Liver (tissue), 9 donors: ENCODE results near the gene CEP128. TPM values are rescaled to one million over a fixed set of nuclear protein-coding genes. Genes with fewer than 3 reads are reported as not detected.

Source experiments
- DNase-seq: peaks from one replicate; pipeline ENCODE4 v3.0.0-alpha.2; 2017; ENCODE audit warnings: low spot score
- H3K27ac ChIP-seq, 2 donors: one replicate each; pipeline ENCODE4 v1.7.0; 2013; ENCODE audit warnings: inconsistent platforms in 2 of 2, low read length in 2 of 2, control low read depth in 1 of 2, low read depth in 1 of 2, mild to moderate bottlenecking in 1 of 2
- H3K27me3 ChIP-seq, 4 donors: one replicate each; pipeline versions ENCODE4 v1.6.1 to v1.7.0; 2013; ENCODE audit warnings: low read length in 3 of 4, inconsistent platforms in 1 of 4, mild to moderate bottlenecking in 1 of 4, moderate library complexity in 1 of 4; ENCODE audit not compliant: control insufficient read depth in 4 of 4, insufficient read depth in 4 of 4
- H3K36me3 ChIP-seq, 4 donors: one replicate each; pipeline versions ENCODE4 v1.6.1 to v1.7.0; 2013; ENCODE audit warnings: low read length in 3 of 4, mild to moderate bottlenecking in 3 of 4, low read depth in 1 of 4, moderate library complexity in 1 of 4; ENCODE audit not compliant: control insufficient read depth in 4 of 4, insufficient read depth in 3 of 4
- H3K4me1 ChIP-seq, 4 donors: one replicate each; pipeline versions ENCODE4 v1.6.1 to v1.7.0; 2013; ENCODE audit warnings: low read length in 3 of 4, mild to moderate bottlenecking in 3 of 4, moderate library complexity in 1 of 4; ENCODE audit not compliant: control insufficient read depth in 4 of 4, insufficient read depth in 4 of 4
- H3K4me3 ChIP-seq, 3 donors: one replicate each; pipeline versions ENCODE4 v1.6.1 to v1.7.0; 2013; ENCODE audit warnings: low read length in 3 of 3, control low read depth in 1 of 3, low read depth in 1 of 3, mild to moderate bottlenecking in 1 of 3
- H3K9ac ChIP-seq, 2 donors: one replicate each; pipeline ENCODE4 v1.7.0; 2013; ENCODE audit warnings: low read length in 2 of 2, mild to moderate bottlenecking in 2 of 2, moderate library complexity in 2 of 2, control low read depth in 1 of 2, low read depth in 1 of 2
- H3K9me3 ChIP-seq, 4 donors: one replicate each; pipeline versions ENCODE4 v1.6.1 to v1.7.0; 2013; ENCODE audit warnings: low read length in 3 of 4; ENCODE audit not compliant: control insufficient read depth in 4 of 4
- FOXA1 ChIP-seq: IDR thresholded peaks from 2 replicates; pipeline ENCODE4 v1.6.1; 2016; ENCODE audit warnings: antibody characterized with exemption
- FOXA2 ChIP-seq: IDR thresholded peaks from 2 replicates; pipeline ENCODE4 v1.6.1; 2016; ENCODE audit warnings: antibody characterized with exemption
- HNF4A ChIP-seq, 2 donors: conservative IDR thresholded peaks; 2 replicates each; pipeline ENCODE4 v1.6.1; 2016; ENCODE audit warnings: antibody characterized with exemption in 2 of 2, mild to moderate bottlenecking in 2 of 2
- HNF4G ChIP-seq: IDR thresholded peaks from 2 replicates; pipeline ENCODE4 v1.6.1; 2016; ENCODE audit warnings: antibody characterized with exemption
- RAD21 ChIP-seq, 2 donors: IDR thresholded peaks; 2 replicates each; pipeline ENCODE4 v1.6.1; 2016; ENCODE audit warnings: antibody characterized with exemption in 2 of 2, mild to moderate bottlenecking in 2 of 2
- RXRA ChIP-seq, 2 donors: IDR thresholded peaks; 2 replicates each; pipeline ENCODE4 v1.6.1; 2017 to 2018; ENCODE audit warnings: antibody characterized with exemption in 2 of 2, mild to moderate bottlenecking in 1 of 2
- TAF1 ChIP-seq: conservative IDR thresholded peaks from 2 replicates; pipeline ENCODE4 v1.6.1; 2016; ENCODE audit warnings: antibody characterized with exemption, mild to moderate bottlenecking
- YY1 ChIP-seq: IDR thresholded peaks from 2 replicates; pipeline ENCODE4 v1.6.1; 2016; ENCODE audit warnings: antibody characterized with exemption, mild to moderate bottlenecking
- WGBS: extraction: QIAGEN DNeasy Blood & Tissue Kit; methylation state at CpG from one replicate; pipeline ENCODE4 v1.1.7; 2013; 5-methylcytosine and 5-hydroxymethylcytosine counted together
- polyA plus RNA-seq, 2 donors: library from polyadenylated mRNA; stranded (reverse) in 1 of 2; unstranded in 1 of 2; fragments of 200-250 nt in 1 of 2; fragments of >200 nt in 1 of 2; fragmentation: Nextera tagmentation in 1 of 2; extraction: Ambion mirVana in 1 of 2; gene quantifications; one replicate each; pipeline versions ENCODE4 v1.2.1 to v1.2.3, GENCODE V29; 2013 to 2015
- total RNA-seq, 2 donors: library from RNA; depleted of rRNA; stranded (reverse); fragments of >200 nt; gene quantifications; one replicate each; pipeline ENCODE4 v1.2.3, GENCODE V29; 2014
- TF ChIP-seq, protein P1 (sequence below): IDR thresholded peaks from 2 replicates; pipeline ENCODE4 v1.6.1; 2016; ENCODE audit warnings: antibody characterized with exemption
- TF ChIP-seq, protein P2 (sequence below): IDR thresholded peaks from 2 replicates; pipeline ENCODE4 v1.6.1; 2016; ENCODE audit warnings: antibody characterized with exemption
- TF ChIP-seq, protein P3 (sequence below): fragments of 150-350 bp; IDR thresholded peaks from 2 replicates; pipeline ENCODE4 v1.5.1; 2017; ENCODE audit warnings: improper control_type of control experiment, low read depth, low read length; ENCODE audit not compliant: missing input control
- TF ChIP-seq, protein P4 (sequence below): IDR thresholded peaks from 2 replicates; pipeline ENCODE4 v1.6.1; 2016; ENCODE audit warnings: antibody characterized with exemption, mild to moderate bottlenecking
- donor health status: healthy.
- donor health status: healthy.
- donor health status: healthy.
- donor health status: healthy.
- donor health status: healthy.

The CEP128 gene
- total and polyA plus RNA-seq, 4 donors, result 0.27 to 3.8 (median 1.4) TPM

DNA sequence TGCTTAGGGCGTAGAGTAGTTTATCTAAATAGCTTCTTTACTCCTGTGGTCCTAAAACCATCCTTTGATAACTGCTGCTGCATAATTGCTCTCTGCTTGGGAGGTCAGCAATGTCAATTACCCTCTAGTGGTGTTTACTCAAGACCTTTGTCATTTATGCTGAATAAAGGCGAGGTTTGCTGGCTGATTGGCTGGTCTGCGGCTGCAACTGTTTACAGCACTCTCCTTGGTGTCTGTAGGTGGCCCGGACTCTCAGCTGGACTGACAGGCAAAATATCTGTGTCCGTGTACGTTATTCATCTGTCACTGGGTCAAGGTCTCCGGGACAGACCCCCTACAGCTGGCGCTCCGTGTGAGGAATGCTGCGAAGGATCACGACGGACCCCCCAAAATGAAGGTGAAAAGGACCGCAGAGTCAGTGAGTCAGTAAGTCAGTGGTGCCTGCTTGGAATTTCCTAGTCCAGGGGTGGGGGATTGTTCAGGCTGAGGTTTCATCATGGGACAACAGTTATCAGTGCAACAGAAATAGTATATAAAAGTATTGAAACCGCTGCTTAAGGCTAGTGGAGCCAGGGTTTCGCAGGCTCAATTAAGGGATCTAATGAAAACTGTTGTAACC, 476.9 kb downstream of the CEP128 start:
- H3K36me3 ChIP-seq, result no peaks in the 10 kb centered on the region
- peaks cover 0 to 10% (median 0%) of the 10 kb centered on the region in 4 donors for H3K9me3 ChIP-seq
- no peak overlapping the region for H3K27ac ChIP-seq
- WGBS, result 73% methylated on average over 15 of the region's 15 CpGs
- H3K4me1 ChIP-seq, result no peaks in the 10 kb centered on the region
- no peak overlapping the region for H3K4me3 ChIP-seq
- H3K27me3 ChIP-seq, result no peaks in the 10 kb centered on the region
- no peak for DNase-seq
- no peak for TF ChIP-seq HNF4A (conservative IDR thresholded peaks at IDR 0.05)
- no peak for TF ChIP-seq HNF4G
- no peak for TF ChIP-seq RXRA (IDR thresholded peaks at IDR 0.05)
- TF ChIP-seq, protein P1, sequence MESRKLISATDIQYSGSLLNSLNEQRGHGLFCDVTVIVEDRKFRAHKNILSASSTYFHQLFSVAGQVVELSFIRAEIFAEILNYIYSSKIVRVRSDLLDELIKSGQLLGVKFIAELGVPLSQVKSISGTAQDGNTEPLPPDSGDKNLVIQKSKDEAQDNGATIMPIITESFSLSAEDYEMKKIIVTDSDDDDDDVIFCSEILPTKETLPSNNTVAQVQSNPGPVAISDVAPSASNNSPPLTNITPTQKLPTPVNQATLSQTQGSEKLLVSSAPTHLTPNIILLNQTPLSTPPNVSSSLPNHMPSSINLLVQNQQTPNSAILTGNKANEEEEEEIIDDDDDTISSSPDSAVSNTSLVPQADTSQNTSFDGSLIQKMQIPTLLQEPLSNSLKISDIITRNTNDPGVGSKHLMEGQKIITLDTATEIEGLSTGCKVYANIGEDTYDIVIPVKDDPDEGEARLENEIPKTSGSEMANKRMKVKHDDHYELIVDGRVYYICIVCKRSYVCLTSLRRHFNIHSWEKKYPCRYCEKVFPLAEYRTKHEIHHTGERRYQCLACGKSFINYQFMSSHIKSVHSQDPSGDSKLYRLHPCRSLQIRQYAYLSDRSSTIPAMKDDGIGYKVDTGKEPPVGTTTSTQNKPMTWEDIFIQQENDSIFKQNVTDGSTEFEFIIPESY, result no peak
- no peak for TF ChIP-seq FOXA2
- TF ChIP-seq, protein P2, sequence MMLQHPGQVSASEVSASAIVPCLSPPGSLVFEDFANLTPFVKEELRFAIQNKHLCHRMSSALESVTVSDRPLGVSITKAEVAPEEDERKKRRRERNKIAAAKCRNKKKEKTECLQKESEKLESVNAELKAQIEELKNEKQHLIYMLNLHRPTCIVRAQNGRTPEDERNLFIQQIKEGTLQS, result no peak
- H3K9ac ChIP-seq, result no peak overlapping the region

DNA sequence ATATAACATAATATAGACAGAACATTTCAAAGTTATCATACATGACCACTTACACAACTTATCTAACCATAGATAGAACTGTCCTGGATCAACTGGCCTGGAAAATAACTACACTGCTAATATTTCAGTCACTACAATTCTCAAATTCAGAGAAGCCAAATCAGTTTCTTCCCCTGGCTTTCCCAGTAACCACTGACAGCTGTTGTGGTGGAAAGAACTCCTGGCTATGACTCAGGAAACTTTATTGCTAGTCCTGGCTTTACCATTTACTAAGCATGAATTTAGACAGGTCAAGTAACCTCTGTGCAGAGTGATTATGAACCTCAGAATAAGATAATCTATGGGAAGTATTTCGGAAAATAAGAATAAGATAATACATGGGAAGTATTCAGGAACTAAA, 485.3 kb downstream of the CEP128 start:
- DNase-seq, result no peak
- no peaks in the 10 kb centered on the region for H3K36me3 ChIP-seq
- H3K9me3 ChIP-seq, result no peaks in the 10 kb centered on the region
- no peaks in the 10 kb centered on the region for H3K27me3 ChIP-seq
- no peaks in the 10 kb centered on the region for H3K4me1 ChIP-seq
- H3K9ac ChIP-seq, result no peak overlapping the region
- 85% methylated on average over 1 of the region's 1 CpG for WGBS
- H3K4me3 ChIP-seq, result no peak overlapping the region
- H3K27ac ChIP-seq, result no peak overlapping the region
- TF ChIP-seq YY1, result no peak
- no peak for TF ChIP-seq TAF1
- TF ChIP-seq, protein P3, sequence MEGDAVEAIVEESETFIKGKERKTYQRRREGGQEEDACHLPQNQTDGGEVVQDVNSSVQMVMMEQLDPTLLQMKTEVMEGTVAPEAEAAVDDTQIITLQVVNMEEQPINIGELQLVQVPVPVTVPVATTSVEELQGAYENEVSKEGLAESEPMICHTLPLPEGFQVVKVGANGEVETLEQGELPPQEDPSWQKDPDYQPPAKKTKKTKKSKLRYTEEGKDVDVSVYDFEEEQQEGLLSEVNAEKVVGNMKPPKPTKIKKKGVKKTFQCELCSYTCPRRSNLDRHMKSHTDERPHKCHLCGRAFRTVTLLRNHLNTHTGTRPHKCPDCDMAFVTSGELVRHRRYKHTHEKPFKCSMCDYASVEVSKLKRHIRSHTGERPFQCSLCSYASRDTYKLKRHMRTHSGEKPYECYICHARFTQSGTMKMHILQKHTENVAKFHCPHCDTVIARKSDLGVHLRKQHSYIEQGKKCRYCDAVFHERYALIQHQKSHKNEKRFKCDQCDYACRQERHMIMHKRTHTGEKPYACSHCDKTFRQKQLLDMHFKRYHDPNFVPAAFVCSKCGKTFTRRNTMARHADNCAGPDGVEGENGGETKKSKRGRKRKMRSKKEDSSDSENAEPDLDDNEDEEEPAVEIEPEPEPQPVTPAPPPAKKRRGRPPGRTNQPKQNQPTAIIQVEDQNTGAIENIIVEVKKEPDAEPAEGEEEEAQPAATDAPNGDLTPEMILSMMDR, result no peak
- TF ChIP-seq RXRA (IDR thresholded peaks at IDR 0.05), result no peak
- TF ChIP-seq, protein P4, sequence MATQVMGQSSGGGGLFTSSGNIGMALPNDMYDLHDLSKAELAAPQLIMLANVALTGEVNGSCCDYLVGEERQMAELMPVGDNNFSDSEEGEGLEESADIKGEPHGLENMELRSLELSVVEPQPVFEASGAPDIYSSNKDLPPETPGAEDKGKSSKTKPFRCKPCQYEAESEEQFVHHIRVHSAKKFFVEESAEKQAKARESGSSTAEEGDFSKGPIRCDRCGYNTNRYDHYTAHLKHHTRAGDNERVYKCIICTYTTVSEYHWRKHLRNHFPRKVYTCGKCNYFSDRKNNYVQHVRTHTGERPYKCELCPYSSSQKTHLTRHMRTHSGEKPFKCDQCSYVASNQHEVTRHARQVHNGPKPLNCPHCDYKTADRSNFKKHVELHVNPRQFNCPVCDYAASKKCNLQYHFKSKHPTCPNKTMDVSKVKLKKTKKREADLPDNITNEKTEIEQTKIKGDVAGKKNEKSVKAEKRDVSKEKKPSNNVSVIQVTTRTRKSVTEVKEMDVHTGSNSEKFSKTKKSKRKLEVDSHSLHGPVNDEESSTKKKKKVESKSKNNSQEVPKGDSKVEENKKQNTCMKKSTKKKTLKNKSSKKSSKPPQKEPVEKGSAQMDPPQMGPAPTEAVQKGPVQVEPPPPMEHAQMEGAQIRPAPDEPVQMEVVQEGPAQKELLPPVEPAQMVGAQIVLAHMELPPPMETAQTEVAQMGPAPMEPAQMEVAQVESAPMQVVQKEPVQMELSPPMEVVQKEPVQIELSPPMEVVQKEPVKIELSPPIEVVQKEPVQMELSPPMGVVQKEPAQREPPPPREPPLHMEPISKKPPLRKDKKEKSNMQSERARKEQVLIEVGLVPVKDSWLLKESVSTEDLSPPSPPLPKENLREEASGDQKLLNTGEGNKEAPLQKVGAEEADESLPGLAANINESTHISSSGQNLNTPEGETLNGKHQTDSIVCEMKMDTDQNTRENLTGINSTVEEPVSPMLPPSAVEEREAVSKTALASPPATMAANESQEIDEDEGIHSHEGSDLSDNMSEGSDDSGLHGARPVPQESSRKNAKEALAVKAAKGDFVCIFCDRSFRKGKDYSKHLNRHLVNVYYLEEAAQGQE, result no peak
- TF ChIP-seq, protein P1, result no peak
- no peak for TF ChIP-seq RAD21 (IDR thresholded peaks at IDR 0.05)
- TF ChIP-seq HNF4G, result no peak
- no peak for TF ChIP-seq FOXA1
